ENCODE data around the gene SLC8A1. TPM values are rescaled to one million over a fixed set of nuclear protein-coding genes. Genes with fewer than 3 reads are reported as not detected.

SLC8A1 gene
- polyA plus RNA-seq, 3 donors, result 56.1 to 68.8 (median 60.4) TPM

GRCh38 chr2:40072442-40073232 lies 379.3 kb downstream of the SLC8A1 start:
- DNase-seq, result no peak

DNA sequence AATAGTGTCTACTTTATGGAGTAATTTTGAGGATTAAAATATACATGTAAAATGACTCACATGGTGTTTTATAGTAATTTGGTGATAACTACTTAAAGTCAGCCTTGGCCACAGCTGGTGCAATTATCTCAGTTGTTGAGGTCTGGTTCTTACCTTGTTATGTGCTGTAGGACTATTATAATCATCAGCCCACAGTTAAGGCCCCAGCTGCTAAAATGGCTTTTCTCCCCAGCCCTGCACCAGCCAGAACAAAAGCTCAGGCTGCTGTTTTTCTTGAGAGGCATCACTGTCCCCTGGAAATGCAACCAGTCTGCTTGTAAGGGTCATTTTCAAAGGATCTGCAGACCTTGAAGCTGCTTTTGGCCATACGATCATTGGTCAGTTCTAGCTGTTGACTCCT lies 389.5 kb downstream of the SLC8A1 start:
- no peak for DNase-seq

DNA sequence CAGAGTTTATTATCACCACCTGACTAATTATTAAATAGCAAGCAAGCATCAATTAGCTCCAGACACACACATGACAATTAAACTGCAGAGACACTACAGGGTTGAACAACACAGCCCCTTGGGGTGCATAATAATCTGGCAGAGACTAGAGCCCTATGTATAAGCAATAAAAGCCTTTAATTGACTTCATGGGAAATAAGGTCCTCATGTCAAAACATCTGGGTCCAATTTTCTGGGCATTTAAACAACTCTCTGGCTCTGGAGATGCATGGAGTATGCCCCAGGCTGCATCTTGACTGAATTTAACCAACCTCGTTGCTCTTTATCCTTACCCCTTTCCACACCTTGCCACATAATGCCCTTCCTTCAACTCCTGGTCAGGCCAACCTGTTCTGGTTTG lies 402.1 kb downstream of the SLC8A1 start:
- no peak for DNase-seq

GRCh38 chr2:40048506-40048905 lies 403.4 kb downstream of the SLC8A1 start:
- DNase-seq, result no peak

DNA sequence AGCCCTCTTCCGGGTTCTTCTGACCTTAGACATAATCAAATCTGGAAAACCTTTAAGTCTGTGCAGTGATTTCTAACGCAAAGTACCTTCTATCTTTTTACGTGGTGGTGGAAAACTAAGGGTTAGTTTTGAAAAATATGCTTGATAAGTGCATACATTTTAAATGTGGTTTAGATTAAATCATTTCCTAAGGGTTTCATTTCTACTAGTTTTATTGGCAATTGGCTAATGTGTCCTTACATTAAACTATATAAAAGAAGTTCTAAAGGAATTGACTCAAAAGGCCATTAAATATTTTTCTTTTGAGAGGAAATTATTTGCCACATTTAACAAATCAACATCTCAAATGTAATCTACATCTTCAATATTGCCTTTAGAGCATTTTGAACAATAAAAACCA lies 404.5 kb downstream of the SLC8A1 start:
- no peak for DNase-seq
